GM23338 (cell line): ENCODE measurements around the gene HIF1AN. TPM values are rescaled to one million over a fixed set of nuclear protein-coding genes. Genes with fewer than 3 reads are reported as not detected.

Source experiments
- ATAC-seq: fragments of 200-7000 bp; cut with Tn5 transposase; 3 replicates; pipeline ENCODE4 v1.9.1; 2020
- DNase-seq: peaks from one replicate; pipeline ENCODE4 v3.0.0-alpha.2; 2015; ENCODE audit warnings: low spot score
- H2AFZ ChIP-seq: fragments of 200-600 bp; sonication (generic); 2 replicates; pipeline ENCODE4 v1.8.0; 2016; ENCODE audit warnings: antibody characterized with exemption, mild to moderate bottlenecking, moderate library complexity
- H3F3A ChIP-seq: fragments of 200-600 bp; sonication (generic); replicated peaks from 2 replicates; pipeline ENCODE4 v1.8.0; 2017; ENCODE audit warnings: antibody characterized with exemption, mixed run types, low read depth
- H3K27ac ChIP-seq: fragments of 200-600 bp; sonication (generic); 2 replicates; pipeline ENCODE4 v1.6.1; 2016; ENCODE audit warnings: low read depth
- H3K27me3 ChIP-seq: fragments of 200-600 bp; sonication (generic); 2 replicates; pipeline ENCODE4 v1.8.0; 2016; ENCODE audit warnings: mild to moderate bottlenecking, mixed run types, moderate library complexity; ENCODE audit not compliant: insufficient read depth
- H3K36me3 ChIP-seq: fragments of 200-600 bp; sonication (generic); 2 replicates; pipeline ENCODE4 v1.8.0; 2016; ENCODE audit warnings: mild to moderate bottlenecking; ENCODE audit not compliant: insufficient read depth
- H3K4me1 ChIP-seq: fragments of 200-600 bp; sonication (generic); 2 replicates; pipeline ENCODE4 v1.8.0; 2016; ENCODE audit warnings: mild to moderate bottlenecking, moderate library complexity; ENCODE audit not compliant: insufficient read depth
- H3K4me2 ChIP-seq: fragments of 200-600 bp; sonication (generic); 2 replicates; pipeline ENCODE4 v1.7.1; 2017; ENCODE audit warnings: mixed run types
- H3K4me3 ChIP-seq: fragments of 200-600 bp; sonication (generic); 2 replicates; pipeline ENCODE4 v1.6.1; 2016; ENCODE audit warnings: mixed run types
- H3K79me2 ChIP-seq: fragments of 200-600 bp; sonication (generic); replicated peaks from 2 replicates; pipeline ENCODE4 v1.8.0; 2017; ENCODE audit warnings: mild to moderate bottlenecking; ENCODE audit not compliant: insufficient read depth
- H3K9me2 ChIP-seq: fragments of 200-600 bp; sonication (generic); 2 replicates; pipeline ENCODE4 v1.8.0; 2017; ENCODE audit not compliant: insufficient read depth
- H4K20me1 ChIP-seq: fragments of 200-600 bp; sonication (generic); replicated peaks from 2 replicates; pipeline ENCODE4 v1.8.0; 2017; ENCODE audit warnings: mild to moderate bottlenecking; ENCODE audit not compliant: insufficient read depth
- H3K27ac Mint-ChIP-seq: 2 replicates; pipeline ENCODE4 v1.8.0; 2020; ENCODE audit warnings: inconsistent platforms, mild to moderate bottlenecking, moderate library complexity, mixed read lengths
- H3K27me3 Mint-ChIP-seq: 3 replicates; pipeline ENCODE4 v1.8.0; 2022; ENCODE audit warnings: low read depth, mild to moderate bottlenecking, moderate library complexity, mixed read lengths, inconsistent platforms; ENCODE audit not compliant: insufficient read depth, poor library complexity
- H3K36me3 Mint-ChIP-seq: 3 replicates; pipeline ENCODE4 v1.8.0; 2021; ENCODE audit warnings: low read depth, mild to moderate bottlenecking, inconsistent platforms, moderate library complexity, mixed read lengths
- H3K4me1 Mint-ChIP-seq: 3 replicates; pipeline ENCODE4 v1.8.0; 2020; ENCODE audit warnings: mild to moderate bottlenecking, inconsistent platforms, mixed read lengths
- H3K4me3 Mint-ChIP-seq: 3 replicates; pipeline ENCODE4 v1.8.0; 2021; ENCODE audit warnings: moderate library complexity, mild to moderate bottlenecking, inconsistent platforms, mixed read lengths
- H3K9me3 Mint-ChIP-seq: 3 replicates; pipeline ENCODE4 v1.8.0; 2020; ENCODE audit warnings: moderate library complexity, mild to moderate bottlenecking, inconsistent platforms, mixed read lengths
- CREB1 ChIP-seq: fragments of 250-450 bp; sonication (Bioruptor Pico); IDR thresholded peaks from 2 replicates; pipeline ENCODE4 v1.5.0; 2020; ENCODE audit warnings: low read depth, mild to moderate bottlenecking, moderate library complexity
- CTCF ChIP-seq, 2 experiments: fragments of 200-600 bp in 1 of 2; sonication (generic) in 1 of 2; conservative IDR thresholded peaks; 2 replicates each; pipeline versions ENCODE4 v1.5.1 to v1.6.1; 2016 to 2017; ENCODE audit warnings: antibody characterized with exemption in 2 of 2, low read depth in 2 of 2, mild to moderate bottlenecking in 2 of 2, moderate library complexity in 1 of 2
- ETS1 ChIP-seq: IDR thresholded peaks from 2 replicates; pipeline ENCODE4 v1.6.1; 2016; ENCODE audit warnings: antibody characterized with exemption
- EZH2 ChIP-seq: fragments of 200-600 bp; sonication (generic); IDR thresholded peaks from one replicate; pipeline ENCODE4 v1.8.0; 2017; ENCODE audit warnings: antibody characterized with exemption, mild to moderate bottlenecking, low read depth; ENCODE audit not compliant: unreplicated experiment
- EZH2phosphoT487 ChIP-seq: fragments of 200-600 bp; sonication (generic); IDR thresholded peaks from one replicate; pipeline ENCODE4 v1.8.1; 2018; ENCODE audit warnings: antibody characterized with exemption; ENCODE audit not compliant: unreplicated experiment
- JUNB ChIP-seq: IDR thresholded peaks from one replicate; pipeline ENCODE4 v1.6.1; 2016; ENCODE audit warnings: antibody characterized with exemption; ENCODE audit not compliant: unreplicated experiment
- NANOG ChIP-seq: IDR thresholded peaks from 2 replicates; pipeline ENCODE4 v1.6.1; 2016; ENCODE audit warnings: antibody characterized with exemption, borderline replicate concordance
- POLR2AphosphoS5 ChIP-seq: IDR thresholded peaks from 2 replicates; pipeline ENCODE4 v1.6.1; 2016; ENCODE audit warnings: antibody characterized with exemption, low read depth
- STAT1 ChIP-seq: IDR thresholded peaks from one replicate; pipeline ENCODE4 v1.6.1; 2016; ENCODE audit warnings: antibody characterized with exemption; ENCODE audit not compliant: unreplicated experiment
- ZNF114 ChIP-seq: fragments of 250-450 bp; sonication (Bioruptor Pico); IDR thresholded peaks from 2 replicates; pipeline ENCODE4 v1.5.0; 2020; ENCODE audit warnings: mild to moderate bottlenecking, moderate library complexity
- ZNF331 ChIP-seq: fragments of 250-450 bp; sonication (Bioruptor Pico); IDR thresholded peaks from 2 replicates; pipeline ENCODE4 v1.5.0; 2020; ENCODE audit warnings: low read depth, mild to moderate bottlenecking, moderate library complexity
- ZNF462 ChIP-seq: fragments of 250-450 bp; sonication (Bioruptor Pico); IDR thresholded peaks from 2 replicates; pipeline ENCODE4 v1.5.0; 2020; ENCODE audit warnings: mild to moderate bottlenecking, moderate library complexity
- polyA plus RNA-seq: library from polyadenylated mRNA; unstranded; fragments of >200 nt; fragmentation: Nextera tagmentation; extraction: Ambion mirVana; gene quantifications from 2 replicates; pipeline ENCODE4 v1.2.1, GENCODE V29; 2016
- total RNA-seq: library from RNA; depleted of rRNA; stranded (reverse); fragments of >200 nt; shearing (Covaris generic); gene quantifications from 2 replicates; pipeline ENCODE4 v1.2.3, GENCODE V29; 2014
- TF ChIP-seq, protein P1 (sequence below): IDR thresholded peaks from one replicate; pipeline ENCODE4 v1.6.1; 2018; ENCODE audit warnings: antibody characterized with exemption; ENCODE audit not compliant: unreplicated experiment

The HIF1AN gene
- total and polyA plus RNA-seq, 2 experiments from 2014 or later: 9.9 to 26.3 TPM

DNA sequence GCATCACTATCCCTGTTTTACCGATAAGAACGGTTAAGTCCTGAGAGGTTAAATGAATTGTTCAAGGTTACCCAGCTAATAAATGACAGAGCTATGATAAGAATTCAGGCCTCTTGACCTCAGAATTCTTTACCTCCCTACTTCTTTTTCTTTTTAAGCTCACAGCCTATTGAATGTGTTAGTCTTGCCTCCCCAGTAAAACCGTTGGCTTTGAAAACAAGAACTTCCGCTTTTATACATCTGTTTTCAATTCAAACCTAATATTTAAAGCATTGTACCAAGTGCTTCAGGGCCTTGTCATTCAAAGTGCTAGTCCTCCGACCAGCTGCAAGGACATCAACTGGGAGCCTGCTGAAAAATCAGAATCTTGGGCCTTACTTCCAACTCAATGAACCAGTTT lies 31.6 kb upstream of the HIF1AN start (continued):
- TF ChIP-seq ZNF462 (CRISPR knock-in tag) (no peak), ZNF114 (CRISPR knock-in tag) (no peak)

GRCh38 chr10:100505164-100505563 lies 30.6 kb upstream of the HIF1AN start:
- Mint-ChIP-seq H3K9me3 (no peaks in the 10 kb centered on the region), H3K27ac (no peak overlapping the region), H3K4me3 (no peak overlapping the region), H3K27me3 (peaks cover 4% of the 10 kb centered on the region), H3K36me3 (no peaks in the 10 kb centered on the region), H3K4me1 (peaks cover 5% of the 10 kb centered on the region; the same call in 1 of the 3 replicates)
- no peak for ATAC-seq
- no peaks in the 10 kb centered on the region for H3K9me2 ChIP-seq
- no peaks in the 10 kb centered on the region for H3K4me1 ChIP-seq
- H2AFZ ChIP-seq: no peak overlapping the region
- H3K36me3 ChIP-seq: no peaks in the 10 kb centered on the region; the same call in 1 of the 2 replicates
- no peak overlapping the region for H3K27ac ChIP-seq
- DNase-seq: no peak
- no peak overlapping the region for H3K4me2 ChIP-seq
- no peaks in the 10 kb centered on the region for H3F3A ChIP-seq
- H3K4me3 ChIP-seq: no peak overlapping the region
- no peaks in the 10 kb centered on the region for H4K20me1 ChIP-seq
- H3K27me3 ChIP-seq: no peaks in the 10 kb centered on the region
- no peaks in the 10 kb centered on the region for H3K79me2 ChIP-seq
- TF ChIP-seq STAT1 (no peak), EZH2 (no peak), CTCF (conservative IDR thresholded peaks at IDR 0.05; ENCODE audit: low read depth in 2 of 2) (no peak), CREB1 (CRISPR knock-in tag) (no peak), JUNB (no peak), ETS1 (no peak), EZH2phosphoT487 (no peak), POLR2AphosphoS5 (no peak), ZNF114 (CRISPR knock-in tag) (no peak), NANOG (no peak), ZNF331 (CRISPR knock-in tag) (no peak)
- TF ChIP-seq, protein P1, sequence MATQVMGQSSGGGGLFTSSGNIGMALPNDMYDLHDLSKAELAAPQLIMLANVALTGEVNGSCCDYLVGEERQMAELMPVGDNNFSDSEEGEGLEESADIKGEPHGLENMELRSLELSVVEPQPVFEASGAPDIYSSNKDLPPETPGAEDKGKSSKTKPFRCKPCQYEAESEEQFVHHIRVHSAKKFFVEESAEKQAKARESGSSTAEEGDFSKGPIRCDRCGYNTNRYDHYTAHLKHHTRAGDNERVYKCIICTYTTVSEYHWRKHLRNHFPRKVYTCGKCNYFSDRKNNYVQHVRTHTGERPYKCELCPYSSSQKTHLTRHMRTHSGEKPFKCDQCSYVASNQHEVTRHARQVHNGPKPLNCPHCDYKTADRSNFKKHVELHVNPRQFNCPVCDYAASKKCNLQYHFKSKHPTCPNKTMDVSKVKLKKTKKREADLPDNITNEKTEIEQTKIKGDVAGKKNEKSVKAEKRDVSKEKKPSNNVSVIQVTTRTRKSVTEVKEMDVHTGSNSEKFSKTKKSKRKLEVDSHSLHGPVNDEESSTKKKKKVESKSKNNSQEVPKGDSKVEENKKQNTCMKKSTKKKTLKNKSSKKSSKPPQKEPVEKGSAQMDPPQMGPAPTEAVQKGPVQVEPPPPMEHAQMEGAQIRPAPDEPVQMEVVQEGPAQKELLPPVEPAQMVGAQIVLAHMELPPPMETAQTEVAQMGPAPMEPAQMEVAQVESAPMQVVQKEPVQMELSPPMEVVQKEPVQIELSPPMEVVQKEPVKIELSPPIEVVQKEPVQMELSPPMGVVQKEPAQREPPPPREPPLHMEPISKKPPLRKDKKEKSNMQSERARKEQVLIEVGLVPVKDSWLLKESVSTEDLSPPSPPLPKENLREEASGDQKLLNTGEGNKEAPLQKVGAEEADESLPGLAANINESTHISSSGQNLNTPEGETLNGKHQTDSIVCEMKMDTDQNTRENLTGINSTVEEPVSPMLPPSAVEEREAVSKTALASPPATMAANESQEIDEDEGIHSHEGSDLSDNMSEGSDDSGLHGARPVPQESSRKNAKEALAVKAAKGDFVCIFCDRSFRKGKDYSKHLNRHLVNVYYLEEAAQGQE: no peak
